ENCODE data around the gene SLMAP.

DNA sequence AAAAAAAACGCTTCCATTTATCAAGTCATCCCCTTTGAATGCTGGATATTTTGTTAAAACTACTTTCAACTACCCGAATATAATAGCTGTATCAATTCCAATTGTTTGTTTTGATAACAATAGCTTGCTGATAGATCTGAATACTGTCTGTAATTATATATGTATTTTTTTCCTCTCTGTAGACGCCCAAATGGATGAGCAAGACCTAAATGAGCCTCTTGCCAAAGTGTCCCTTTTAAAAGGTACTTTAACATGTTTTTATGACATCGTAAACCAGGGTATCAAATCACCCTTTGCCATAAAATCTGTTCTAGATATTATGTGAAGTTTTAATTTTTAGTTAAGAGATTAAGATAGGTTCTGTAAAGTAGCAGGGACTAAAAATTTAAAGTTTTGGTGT is 140.6 kb downstream of the SLMAP start:
- TF ChIP-seq CTCF (IDR thresholded peaks at IDR 0.05 in 8 of 11, conservative IDR thresholded peaks at IDR 0.05 in 3 of 11) (no peak), POLR2AphosphoS5 (IDR thresholded peaks at IDR 0.05) (no peak), POLR2A (IDR thresholded peaks at IDR 0.05) (no peak)
